ENCODE data around the gene CPLX3.

DNA sequence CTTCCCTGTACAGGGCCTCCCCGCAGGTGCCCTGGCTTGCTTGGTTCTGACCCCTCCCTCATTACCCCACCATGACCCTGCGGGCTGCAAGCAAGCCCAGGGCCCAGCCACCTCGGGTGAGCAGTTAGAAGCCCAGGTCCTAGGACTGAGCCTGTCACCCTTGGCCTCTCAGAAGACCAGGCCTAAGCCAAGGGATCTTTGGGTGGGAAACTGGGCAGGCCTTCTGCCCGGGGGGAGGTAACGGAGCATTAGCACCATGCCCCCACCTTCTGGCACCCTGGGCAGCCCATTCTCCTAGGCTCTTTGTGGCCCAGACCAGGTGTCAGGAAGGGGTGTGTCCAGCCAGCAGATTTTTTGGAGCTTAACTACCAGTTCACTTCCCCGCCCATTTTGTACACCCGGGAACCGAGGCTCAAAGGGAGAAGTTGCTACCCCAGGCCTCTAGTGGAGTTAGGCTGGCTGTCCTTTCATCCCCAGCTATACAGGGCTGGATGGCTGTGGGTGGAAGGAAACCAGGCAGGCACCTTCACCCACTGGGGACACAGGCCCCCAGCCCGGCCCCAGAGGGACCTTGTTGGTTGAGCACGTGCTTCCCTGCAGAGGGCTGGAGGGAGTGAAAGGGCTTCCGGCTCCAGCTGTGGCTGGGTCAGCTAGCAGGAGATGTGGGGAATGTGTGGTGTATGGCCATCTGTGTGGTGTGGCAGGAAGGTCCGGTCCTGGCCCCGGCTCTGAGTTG lies 43.2 kb upstream of the CPLX3 start:
- TF ChIP-seq POLR2A (IDR thresholded peaks at IDR 0.05) (no peak), POLR2AphosphoS5 (IDR thresholded peaks at IDR 0.05) (no peak)
- TF ChIP-seq, protein P1, sequence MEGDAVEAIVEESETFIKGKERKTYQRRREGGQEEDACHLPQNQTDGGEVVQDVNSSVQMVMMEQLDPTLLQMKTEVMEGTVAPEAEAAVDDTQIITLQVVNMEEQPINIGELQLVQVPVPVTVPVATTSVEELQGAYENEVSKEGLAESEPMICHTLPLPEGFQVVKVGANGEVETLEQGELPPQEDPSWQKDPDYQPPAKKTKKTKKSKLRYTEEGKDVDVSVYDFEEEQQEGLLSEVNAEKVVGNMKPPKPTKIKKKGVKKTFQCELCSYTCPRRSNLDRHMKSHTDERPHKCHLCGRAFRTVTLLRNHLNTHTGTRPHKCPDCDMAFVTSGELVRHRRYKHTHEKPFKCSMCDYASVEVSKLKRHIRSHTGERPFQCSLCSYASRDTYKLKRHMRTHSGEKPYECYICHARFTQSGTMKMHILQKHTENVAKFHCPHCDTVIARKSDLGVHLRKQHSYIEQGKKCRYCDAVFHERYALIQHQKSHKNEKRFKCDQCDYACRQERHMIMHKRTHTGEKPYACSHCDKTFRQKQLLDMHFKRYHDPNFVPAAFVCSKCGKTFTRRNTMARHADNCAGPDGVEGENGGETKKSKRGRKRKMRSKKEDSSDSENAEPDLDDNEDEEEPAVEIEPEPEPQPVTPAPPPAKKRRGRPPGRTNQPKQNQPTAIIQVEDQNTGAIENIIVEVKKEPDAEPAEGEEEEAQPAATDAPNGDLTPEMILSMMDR (IDR thresholded peaks at IDR 0.05) = no peak
